ENCODE measurements around the gene FAR2.

FAR2 gene

DNA sequence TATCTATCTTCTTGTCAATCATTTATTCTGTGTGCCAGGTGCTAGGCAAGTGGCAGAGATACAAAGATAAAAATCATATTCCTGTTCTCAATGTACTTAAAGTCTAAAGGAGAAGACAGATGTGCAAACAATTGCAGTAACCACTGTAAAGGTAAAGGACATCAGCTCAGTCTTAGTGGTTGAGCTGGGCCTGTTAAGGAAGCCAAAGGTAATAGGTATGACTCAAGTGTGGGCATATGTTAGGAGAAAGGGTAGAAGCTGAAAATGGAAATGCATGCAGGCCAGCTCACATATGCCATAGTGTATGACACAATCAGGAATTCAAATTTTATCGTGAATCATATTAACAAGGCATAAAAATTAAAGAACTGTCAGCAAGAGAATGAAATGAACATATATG, 49.8 kb downstream of the FAR2 start:
- H2AFZ ChIP-seq (ENCODE audit: low read depth, low read length, severe bottlenecking): no peak overlapping the region
- no peaks in the 10 kb centered on the region for H3K9me2 ChIP-seq (replicated peaks; ENCODE audit: insufficient read depth, low read length)
- no peaks in the 10 kb centered on the region for H3K27me3 ChIP-seq (ENCODE audit: low read length)
- TF ChIP-seq, protein P1, sequence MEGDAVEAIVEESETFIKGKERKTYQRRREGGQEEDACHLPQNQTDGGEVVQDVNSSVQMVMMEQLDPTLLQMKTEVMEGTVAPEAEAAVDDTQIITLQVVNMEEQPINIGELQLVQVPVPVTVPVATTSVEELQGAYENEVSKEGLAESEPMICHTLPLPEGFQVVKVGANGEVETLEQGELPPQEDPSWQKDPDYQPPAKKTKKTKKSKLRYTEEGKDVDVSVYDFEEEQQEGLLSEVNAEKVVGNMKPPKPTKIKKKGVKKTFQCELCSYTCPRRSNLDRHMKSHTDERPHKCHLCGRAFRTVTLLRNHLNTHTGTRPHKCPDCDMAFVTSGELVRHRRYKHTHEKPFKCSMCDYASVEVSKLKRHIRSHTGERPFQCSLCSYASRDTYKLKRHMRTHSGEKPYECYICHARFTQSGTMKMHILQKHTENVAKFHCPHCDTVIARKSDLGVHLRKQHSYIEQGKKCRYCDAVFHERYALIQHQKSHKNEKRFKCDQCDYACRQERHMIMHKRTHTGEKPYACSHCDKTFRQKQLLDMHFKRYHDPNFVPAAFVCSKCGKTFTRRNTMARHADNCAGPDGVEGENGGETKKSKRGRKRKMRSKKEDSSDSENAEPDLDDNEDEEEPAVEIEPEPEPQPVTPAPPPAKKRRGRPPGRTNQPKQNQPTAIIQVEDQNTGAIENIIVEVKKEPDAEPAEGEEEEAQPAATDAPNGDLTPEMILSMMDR (IDR thresholded peaks at IDR 0.05; ENCODE audit: insufficient read depth, low read length, poor library complexity, severe bottlenecking): no peak
- TF ChIP-seq EZH2phosphoT487 (conservative IDR thresholded peaks at IDR 0.05; ENCODE audit: low read length): no peak
- no peaks in the 10 kb centered on the region for H4K20me1 ChIP-seq (ENCODE audit: low read depth, low read length)
- no peak overlapping the region for H3K27ac ChIP-seq (ENCODE audit: low read depth, low read length)
- H3K4me2 ChIP-seq (ENCODE audit: low read depth, low read length, poor library complexity, severe bottlenecking): no peak overlapping the region
- H3K9me3 ChIP-seq (ENCODE audit: insufficient read depth, low read length): no peaks in the 10 kb centered on the region
- H3K79me2 ChIP-seq (ENCODE audit: insufficient read depth, low read length): no peaks in the 10 kb centered on the region
- no peaks in the 10 kb centered on the region for H3K36me3 ChIP-seq (ENCODE audit: low read length)
- H3K4me3 ChIP-seq (ENCODE audit: insufficient read depth, low read length, poor library complexity, severe bottlenecking): no peak overlapping the region
- no peaks in the 10 kb centered on the region for H3F3A ChIP-seq (ENCODE audit: insufficient read depth)
- H3K9ac ChIP-seq (ENCODE audit: low read length): no peak overlapping the region

DNA sequence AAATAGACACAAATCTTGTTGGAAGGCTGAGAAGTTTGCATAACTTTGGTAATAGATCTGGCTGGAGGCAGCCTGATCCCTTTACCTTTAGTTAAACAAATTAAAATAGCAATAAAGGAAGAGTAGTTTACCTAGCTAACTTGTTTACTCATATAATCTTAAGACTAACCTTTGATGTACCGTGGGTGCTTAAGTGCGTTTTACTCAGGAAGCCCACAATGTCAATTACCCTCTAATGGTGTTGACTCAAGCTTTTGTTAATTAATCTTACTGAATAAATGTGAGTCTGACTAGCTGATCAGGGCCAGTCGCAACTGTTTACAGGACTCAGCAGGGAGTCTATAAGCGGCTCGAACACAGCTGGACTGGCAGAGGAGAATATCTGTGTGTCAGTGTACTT, 51.5 kb downstream of the FAR2 start:
- Histone ChIP-seq H3K79me2 (ENCODE audit: insufficient read depth, low read length) (no peaks in the 10 kb centered on the region), H3K4me2 (ENCODE audit: low read depth, low read length, poor library complexity, severe bottlenecking) (no peak overlapping the region), H3K4me3 (ENCODE audit: insufficient read depth, low read length, poor library complexity, severe bottlenecking) (no peak overlapping the region), H3K36me3 (ENCODE audit: low read length) (no peaks in the 10 kb centered on the region), H3K27ac (ENCODE audit: low read depth, low read length) (no peak overlapping the region), H3K9me2 (replicated peaks; ENCODE audit: insufficient read depth, low read length) (no peaks in the 10 kb centered on the region), H2AFZ (ENCODE audit: low read depth, low read length, severe bottlenecking) (no peak overlapping the region), H3K9ac (ENCODE audit: low read length) (no peak overlapping the region), H3F3A (ENCODE audit: insufficient read depth) (no peaks in the 10 kb centered on the region), H3K27me3 (ENCODE audit: low read length) (no peaks in the 10 kb centered on the region), H4K20me1 (ENCODE audit: low read depth, low read length) (no peaks in the 10 kb centered on the region), H3K9me3 (ENCODE audit: insufficient read depth, low read length) (no peaks in the 10 kb centered on the region)
- TF ChIP-seq EZH2phosphoT487 (conservative IDR thresholded peaks at IDR 0.05; ENCODE audit: low read length): no peak
- TF ChIP-seq, protein P1 (IDR thresholded peaks at IDR 0.05; ENCODE audit: insufficient read depth, low read length, poor library complexity, severe bottlenecking): no peak

DNA sequence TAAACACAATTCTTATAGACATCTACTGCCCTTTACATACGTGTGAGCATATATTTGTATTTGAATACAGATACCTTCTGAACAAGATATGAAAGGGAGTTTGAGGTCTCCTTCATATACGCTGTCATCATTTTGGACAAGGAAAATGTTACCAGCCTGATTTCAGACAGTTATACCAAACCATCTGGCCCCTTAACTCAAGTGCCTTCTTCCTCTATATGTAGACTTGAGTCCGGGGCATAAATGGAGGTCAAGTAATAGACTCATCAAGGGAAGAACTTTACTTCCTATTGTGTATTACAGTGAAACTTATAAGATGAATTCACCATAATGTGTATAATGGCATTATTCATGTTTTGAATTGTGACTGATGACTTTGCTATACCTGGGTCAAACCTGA, 52.2 kb downstream of the FAR2 start:
- Histone ChIP-seq H3K79me2 (ENCODE audit: insufficient read depth, low read length) (no peaks in the 10 kb centered on the region), H3F3A (ENCODE audit: insufficient read depth) (no peaks in the 10 kb centered on the region), H3K4me2 (ENCODE audit: low read depth, low read length, poor library complexity, severe bottlenecking) (no peak overlapping the region), H3K9me2 (replicated peaks; ENCODE audit: insufficient read depth, low read length) (no peaks in the 10 kb centered on the region), H3K9me3 (ENCODE audit: insufficient read depth, low read length) (no peaks in the 10 kb centered on the region), H4K20me1 (ENCODE audit: low read depth, low read length) (no peaks in the 10 kb centered on the region), H3K36me3 (ENCODE audit: low read length) (no peaks in the 10 kb centered on the region), H2AFZ (ENCODE audit: low read depth, low read length, severe bottlenecking) (no peak overlapping the region), H3K4me3 (ENCODE audit: insufficient read depth, low read length, poor library complexity, severe bottlenecking) (no peak overlapping the region), H3K27me3 (ENCODE audit: low read length) (no peaks in the 10 kb centered on the region), H3K27ac (ENCODE audit: low read depth, low read length) (no peak overlapping the region), H3K9ac (ENCODE audit: low read length) (no peak overlapping the region)
- TF ChIP-seq, protein P1 (IDR thresholded peaks at IDR 0.05; ENCODE audit: insufficient read depth, low read length, poor library complexity, severe bottlenecking): no peak
- TF ChIP-seq EZH2phosphoT487 (conservative IDR thresholded peaks at IDR 0.05; ENCODE audit: low read length): no peak

All from SU-DHL-6 (cell line).